ENCODE measurements around the gene RNF123. TPM values are rescaled to one million over a fixed set of nuclear protein-coding genes. Genes with fewer than 3 reads are reported as not detected.
A peak's percentile ranks its signal among the peaks of the same experiment; 100 is the strongest.
"Not testable (repeated sequence)": the region's sequence is repeated elsewhere in the genome, so short reads cannot be mapped to it uniquely, and the experiment has no call there.

The RNF123 gene
- total RNA-seq, 2 donors from 2014 or later: 36.4 to 39.3 TPM

GRCh38 chr3:49691481-49691880 is 2.1 kb downstream of the RNF123 start:
- H3K36me3 ChIP-seq; H3K4me3 ChIP-seq; H3K9ac ChIP-seq (ENCODE audit: low read depth in 2 of 2, low read length in 2 of 2); H3K27me3 ChIP-seq; H3K4me1 ChIP-seq; H3K27ac ChIP-seq; intact Hi-C loops (cut with DNase I); H3K9me3 ChIP-seq: not testable (repeated sequence)
- DNase-seq: peak; percentile 76

GRCh38 chr3:49694409-49695070 is 5.2 kb downstream of the RNF123 start:
- H3K9ac ChIP-seq (ENCODE audit: low read depth in 2 of 2, low read length in 2 of 2); DNase-seq; H3K27me3 ChIP-seq; H3K36me3 ChIP-seq; H3K4me3 ChIP-seq; intact Hi-C loops (cut with DNase I); H3K27ac ChIP-seq; H3K4me1 ChIP-seq; H3K9me3 ChIP-seq: not testable (repeated sequence)

GRCh38 chr3:49695350-49696015 is 6.1 kb downstream of the RNF123 start:
- DNase-seq; H3K27me3 ChIP-seq; intact Hi-C loops (cut with DNase I); H3K36me3 ChIP-seq; H3K9me3 ChIP-seq; H3K4me1 ChIP-seq; H3K27ac ChIP-seq; H3K9ac ChIP-seq (ENCODE audit: low read depth in 2 of 2, low read length in 2 of 2); H3K4me3 ChIP-seq: not testable (repeated sequence)

- no peak for TF ChIP-seq CTCF (IDR thresholded peaks at IDR 0.05)
- Histone ChIP-seq H3K4me1 (no peaks in the 10 kb centered on the region), H3K9ac (ENCODE audit: low read depth in 2 of 2, low read length in 2 of 2) (no peak overlapping the region), H3K9me3 (no peaks in the 10 kb centered on the region), H3K36me3 (peaks cover 5% of the 10 kb centered on the region), H3K4me3 (no peak overlapping the region), H3K27me3 (no peaks in the 10 kb centered on the region), H3K27ac (no peak overlapping the region)
- no peak for DNase-seq
- intact Hi-C loops (cut with DNase I): no loop called here
Observed at GRCh38 chr3:49699281-49699979, 10.1 kb downstream of the RNF123 start.

GRCh38 chr3:49700014-49700413 is 10.7 kb downstream of the RNF123 start:
- no peak for DNase-seq
- Histone ChIP-seq H3K36me3 (peaks cover 5% of the 10 kb centered on the region), H3K4me3 (no peak overlapping the region), H3K9me3 (no peaks in the 10 kb centered on the region), H3K4me1 (no peaks in the 10 kb centered on the region), H3K9ac (ENCODE audit: low read depth in 2 of 2, low read length in 2 of 2) (no peak overlapping the region), H3K27me3 (no peaks in the 10 kb centered on the region), H3K27ac (no peak overlapping the region)
- intact Hi-C loops (cut with DNase I): loop anchor here (10.0 kb wide), 1 partner anchor 205 kb away; the partner anchor contains the start of gene MST1R
- TF ChIP-seq CTCF (IDR thresholded peaks at IDR 0.05): no peak

- Histone ChIP-seq H3K4me1 (no peaks in the 10 kb centered on the region), H3K9ac (ENCODE audit: low read depth in 2 of 2, low read length in 2 of 2) (no peak overlapping the region), H3K27me3 (no peaks in the 10 kb centered on the region), H3K4me3 (no peak overlapping the region), H3K27ac (no peak overlapping the region), H3K36me3 (peaks cover 5% of the 10 kb centered on the region), H3K9me3 (no peaks in the 10 kb centered on the region)
- DNase-seq: no peak
- intact Hi-C loops (cut with DNase I): loop anchor here (10.0 kb wide), 1 partner anchor 204 kb away; the partner anchor contains the start of gene MST1R
- no peak for TF ChIP-seq CTCF (IDR thresholded peaks at IDR 0.05)
Observed at GRCh38 chr3:49700453-49701128, 11.2 kb downstream of the RNF123 start.

Measured in colonic mucosa (tissue), 4 donors.